OCI-LY7 (cell line): ENCODE results near the gene GALNT9. TPM values are rescaled to one million over a fixed set of nuclear protein-coding genes. Genes with fewer than 3 reads are reported as not detected.

Experiments used
- BruUV-seq: library from RNA; stranded (reverse); fragments of 400-500 nt; replicated peaks from 2 replicates; lab custom pipeline; 2021; lab: Mats Ljungman, UMichigan
- CTCF ChIA-PET: fragments of 300-600 bp; sonication (Branson Sonifier 250); formaldehyde crosslinking; loops from one replicate; lab custom pipeline; 2022; ENCODE audit warnings: antibody characterized with exemption; ENCODE audit not compliant: unreplicated experiment; lab: Charles Lee
- POLR2A ChIA-PET: fragments of 300-600 bp; sonication (Branson Sonifier 250); formaldehyde crosslinking; loops from one replicate; lab custom pipeline; 2022; ENCODE audit warnings: antibody characterized with exemption; lab: Charles Lee
- DNase-seq: peaks from one replicate; pipeline ENCODE4 v3.0.0-alpha.2; 2015; ENCODE audit warnings: low spot score
- H2AFZ ChIP-seq: fragments of 200-600 bp; sonication (generic), shearing (Covaris generic); 2 replicates; pipeline ENCODE4 v1.6.1; 2014; ENCODE audit warnings: mild to moderate bottlenecking, antibody characterized with exemption, low read length, moderate library complexity
- H3K27ac ChIP-seq: fragments of 200-600 bp; sonication (generic); 2 replicates; pipeline ENCODE4 v1.5.1; 2014; ENCODE audit warnings: mixed run types, low read depth, mild to moderate bottlenecking, moderate library complexity, low read length, inconsistent platforms; ENCODE audit not compliant: poor library complexity, severe bottlenecking
- H3K36me3 ChIP-seq: fragments of 200-600 bp; sonication (generic); 2 replicates; pipeline ENCODE4 v1.6.1; 2014; ENCODE audit warnings: mild to moderate bottlenecking, antibody characterized with exemption, low read length, moderate library complexity, mixed read lengths; ENCODE audit not compliant: insufficient read depth
- H3K4me1 ChIP-seq: fragments of 200-600 bp; sonication (generic); 2 replicates; pipeline ENCODE4 v1.5.1; 2014; ENCODE audit warnings: mild to moderate bottlenecking, low read length; ENCODE audit not compliant: insufficient read depth, poor library complexity, severe bottlenecking
- H3K4me2 ChIP-seq: fragments of 200-600 bp; sonication (generic); 2 replicates; pipeline ENCODE4 v1.6.1; 2014; ENCODE audit warnings: mild to moderate bottlenecking, low read length
- H3K4me3 ChIP-seq: fragments of 200-600 bp; sonication (generic); 2 replicates; pipeline ENCODE4 v1.5.1; 2014; ENCODE audit warnings: mild to moderate bottlenecking, low read depth, low read length; ENCODE audit not compliant: poor library complexity, severe bottlenecking
- H3K79me2 ChIP-seq: fragments of 200-600 bp; sonication (generic); 2 replicates; pipeline ENCODE4 v1.6.1; 2016; ENCODE audit warnings: low read depth, mild to moderate bottlenecking, low read length, moderate library complexity, mixed read lengths; ENCODE audit not compliant: insufficient read depth
- H3K9me2 ChIP-seq: fragments of 200-600 bp; sonication (generic); 2 replicates; pipeline ENCODE4 v1.6.1; 2016; ENCODE audit warnings: mild to moderate bottlenecking, low read length, mixed read lengths; ENCODE audit not compliant: insufficient read depth
- H3K9me3 ChIP-seq: fragments of 200-600 bp; sonication (generic); 2 replicates; pipeline ENCODE4 v1.6.1; 2014; ENCODE audit warnings: mild to moderate bottlenecking, mixed run types, low read length, mixed read lengths
- H4K20me1 ChIP-seq: fragments of 200-600 bp; sonication (generic); 2 replicates; pipeline ENCODE4 v1.6.1; 2014; ENCODE audit warnings: mild to moderate bottlenecking, antibody characterized with exemption, low read length, moderate library complexity, mixed read lengths; ENCODE audit not compliant: insufficient read depth
- CTCF ChIP-seq: fragments of 200-600 bp; sonication (generic); conservative IDR thresholded peaks from 2 replicates; pipeline ENCODE4 v1.5.1; 2014; ENCODE audit warnings: mild to moderate bottlenecking, antibody characterized with exemption, low read length, moderate library complexity, mixed read lengths
- EZH2phosphoT487 ChIP-seq: fragments of 200-600 bp; sonication (generic); IDR thresholded peaks from 2 replicates; pipeline ENCODE4 v1.6.1; 2018; ENCODE audit warnings: low read depth, borderline replicate concordance, mild to moderate bottlenecking, mixed run types, antibody characterized with exemption, low read length, moderate library complexity, mixed read lengths
- intact Hi-C: fragments of 100-400 bp; cut with micrococcal nuclease; formaldehyde crosslinking; loops from one replicate; pipeline ENCODE4 v1.10.0; 2022; ENCODE audit not compliant: unreplicated experiment
- total RNA-seq, 2 experiments: library from RNA; depleted of rRNA in 1 of 2; stranded (reverse); fragments of >200 nt in 1 of 2; shearing (Covaris generic) in 1 of 2; gene quantifications; 2 replicates each; pipeline ENCODE4 v1.2.3, GENCODE V29; 2014 to 2022

Gene GALNT9
- total RNA-seq, 2 experiments from 2014 or later: 0.28 TPM; not detected in 1

GRCh38 chr12:132335179-132335756, 5.9 kb upstream of the GALNT9 start:
- ChIA-PET POLR2A (no interaction called here), CTCF (no interaction called here)
- TF ChIP-seq EZH2phosphoT487: no peak
- TF ChIP-seq CTCF: no peak
- Histone ChIP-seq H3K9me3 (no peaks in the 10 kb centered on the region), H3K36me3 (no peaks in the 10 kb centered on the region), H3K27ac (no peak overlapping the region), H3K79me2 (no peaks in the 10 kb centered on the region), H3K4me3 (no peak overlapping the region), H3K4me2 (no peak overlapping the region), H3K9me2 (no peaks in the 10 kb centered on the region), H4K20me1 (no peaks in the 10 kb centered on the region), H2AFZ (no peak overlapping the region), H3K4me1 (no peaks in the 10 kb centered on the region)
- BruUV-seq: no TSS peak
- intact Hi-C loops: no loop called here
- DNase-seq: no peak

- no peaks in the 10 kb centered on the region for H3K9me2 ChIP-seq
- H3K79me2 ChIP-seq: no peaks in the 10 kb centered on the region
- no peak overlapping the region for H3K27ac ChIP-seq
- intact Hi-C loops: no loop called here
- ChIA-PET CTCF (no interaction called here), POLR2A (no interaction called here)
- H3K4me2 ChIP-seq: no peak overlapping the region
- BruUV-seq: no TSS peak
- TF ChIP-seq EZH2phosphoT487: no peak
- TF ChIP-seq CTCF: no peak
- H2AFZ ChIP-seq: no peak overlapping the region
- DNase-seq: no peak
- no peaks in the 10 kb centered on the region for H4K20me1 ChIP-seq
- H3K4me3 ChIP-seq: no peak overlapping the region
- H3K4me1 ChIP-seq: no peaks in the 10 kb centered on the region
- no peaks in the 10 kb centered on the region for H3K9me3 ChIP-seq
- H3K36me3 ChIP-seq: no peaks in the 10 kb centered on the region
Measured at GRCh38 chr12:132333766-132334165, 4.4 kb upstream of the GALNT9 start.

GRCh38 chr12:132333273-132333672, 3.9 kb upstream of the GALNT9 start:
- Histone ChIP-seq H3K36me3 (no peaks in the 10 kb centered on the region), H3K79me2 (no peaks in the 10 kb centered on the region), H2AFZ (no peak overlapping the region), H3K9me2 (no peaks in the 10 kb centered on the region), H3K4me1 (no peaks in the 10 kb centered on the region), H3K27ac (no peak overlapping the region), H3K4me3 (no peak overlapping the region), H4K20me1 (no peaks in the 10 kb centered on the region), H3K4me2 (no peak overlapping the region), H3K9me3 (no peaks in the 10 kb centered on the region)
- no TSS peak for BruUV-seq
- TF ChIP-seq EZH2phosphoT487: no peak
- no peak for TF ChIP-seq CTCF
- no peak for DNase-seq
- ChIA-PET POLR2A (no interaction called here), CTCF (no interaction called here)
- intact Hi-C loops: no loop called here
